Sigmoid colon (tissue), 4 donors: Measurements from ENCODE around the gene NPY4R.
"Not testable (repeated sequence)": the region's sequence is repeated elsewhere in the genome, so short reads cannot be mapped to it uniquely, and the experiment has no call there.

ENCODE experiments used
- CTCF ChIP-seq, 4 experiments: fragments of 450-650 bp in 3 of 4; fragments of 200-600 bp in 1 of 4; IDR thresholded peaks; one replicate each; pipeline ENCODE4 v1.5.1; 2016 to 2019; ENCODE audit warnings: antibody characterized with exemption in 4 of 4, mild to moderate bottlenecking in 3 of 4, moderate library complexity in 2 of 4
- POLR2AphosphoS5 ChIP-seq, 4 donors: sonication (generic); formaldehyde crosslinking; IDR thresholded peaks; one replicate each; pipeline ENCODE4 v1.6.1; 2017; ENCODE audit warnings: antibody characterized with exemption in 4 of 4

- TF ChIP-seq CTCF, POLR2AphosphoS5 (IDR thresholded peaks at IDR 0.05): not testable (repeated sequence)
Observed at GRCh38 chr10:46486459-46486858, 20.7 kb upstream of the NPY4R start.
